ENCODE results near the gene UBA7. TPM values are rescaled to one million over a fixed set of nuclear protein-coding genes. Genes with fewer than 3 reads are reported as not detected.
A peak's percentile ranks its signal among the peaks of the same experiment; 100 is the strongest.

Gene UBA7
- total and polyA plus RNA-seq, 2 of the 13 experiments (the other 11 are each of a cell fraction or from before 2014, with no cell fraction given), result 9.5 to 16.5 TPM

GRCh38 chr3:49794926-49795905 is 18.5 kb downstream of the UBA7 start (continued):
- TF ChIP-seq BRF2 (CRISPR knock-in tag; IDR thresholded peaks at IDR 0.05) (no peak), CTCF (CRISPR knock-in tag; IDR thresholded peaks at IDR 0.05) (0 out of 2 replicates have a peak, but pooled peaks have one; percentile 4), LCORL (IDR thresholded peaks at IDR 0.05) (no peak), LCORL (CRISPR knock-in tag; IDR thresholded peaks at IDR 0.05) (0 out of 2 replicates have a peak, but pooled peaks have one; percentile 25), ZKSCAN8 (CRISPR knock-in tag; IDR thresholded peaks at IDR 0.05; ENCODE audit: borderline replicate concordance) (no peak), CHD4 (IDR thresholded peaks at IDR 0.05; ENCODE audit: borderline replicate concordance, low read length) (no peak), RXRB (CRISPR knock-in tag; IDR thresholded peaks at IDR 0.05; ENCODE audit: borderline replicate concordance) (no peak), SALL1 (CRISPR knock-in tag; IDR thresholded peaks at IDR 0.05) (peak; percentile 41; the same call in 1 of the 2 replicates), ZNF275 (CRISPR knock-in tag; IDR thresholded peaks at IDR 0.05; ENCODE audit: borderline replicate concordance) (no peak), NR2F6 (IDR thresholded peaks at IDR 0.05) (peak; percentile 71), NR2F6 (CRISPR knock-in tag; IDR thresholded peaks at IDR 0.05) (peak; percentile 76), MYC (CRISPR knock-in tag; IDR thresholded peaks at IDR 0.05; ENCODE audit: borderline replicate concordance) (peak; percentile 45; the same call in 1 of the 2 replicates), ZFP91 (CRISPR knock-in tag; IDR thresholded peaks at IDR 0.05; ENCODE audit: borderline replicate concordance) (0 out of 2 replicates have a peak, but pooled peaks have one; percentile 2), E2F1 (CRISPR knock-in tag; IDR thresholded peaks at IDR 0.05) (no peak), HBP1 (CRISPR knock-in tag; IDR thresholded peaks at IDR 0.05; ENCODE audit: low read depth) (no peak), HNRNPL (IDR thresholded peaks at IDR 0.05; ENCODE audit: low read depth, low read length) (peak; percentile 64; the same call in 1 of the 2 replicates)

Data from HepG2 (cell line).